KMS-11 (cell line): ENCODE measurements around the gene BCAS4.

ENCODE experiments used
- H2AFZ ChIP-seq: fragments of 200-600 bp; sonication (generic); 2 replicates; pipeline ENCODE4 v1.6.1; 2016; ENCODE audit warnings: antibody characterized with exemption, mixed run types, low read depth
- H3K27ac ChIP-seq: fragments of 200-600 bp; sonication (generic); 2 replicates; pipeline ENCODE4 v1.6.1; 2016; ENCODE audit warnings: mild to moderate bottlenecking, mixed run types
- H3K27me3 ChIP-seq: fragments of 200-600 bp; sonication (generic); 2 replicates; pipeline ENCODE4 v1.6.1; 2017; ENCODE audit warnings: mild to moderate bottlenecking, low read depth, mixed run types, moderate library complexity; ENCODE audit not compliant: insufficient read depth
- H3K36me3 ChIP-seq: fragments of 200-600 bp; sonication (generic); 2 replicates; pipeline ENCODE4 v1.6.1; 2017; ENCODE audit warnings: mild to moderate bottlenecking, mixed run types; ENCODE audit not compliant: insufficient read depth
- H3K4me1 ChIP-seq: fragments of 200-600 bp; sonication (generic); 2 replicates; pipeline ENCODE4 v1.6.1; 2016; ENCODE audit warnings: mild to moderate bottlenecking, low read depth, mixed run types; ENCODE audit not compliant: poor library complexity, severe bottlenecking
- H3K4me2 ChIP-seq: fragments of 200-600 bp; sonication (generic); 2 replicates; pipeline ENCODE4 v1.7.0; 2016; ENCODE audit warnings: mild to moderate bottlenecking, mixed run types
- H3K4me3 ChIP-seq: fragments of 200-600 bp; sonication (generic); IDR thresholded peaks from 2 replicates; pipeline ENCODE4 v1.6.1; 2017; ENCODE audit warnings: low read depth, low read length, mixed read lengths; ENCODE audit not compliant: insufficient read depth
- H3K79me2 ChIP-seq: fragments of 200-600 bp; sonication (generic); 2 replicates; pipeline ENCODE4 v1.6.1; 2016; ENCODE audit warnings: low read depth, mixed run types; ENCODE audit not compliant: insufficient read depth
- H3K9ac ChIP-seq: fragments of 200-600 bp; sonication (generic); 2 replicates; pipeline ENCODE4 v1.6.1; 2016; ENCODE audit warnings: mild to moderate bottlenecking, mixed run types
- H4K20me1 ChIP-seq: fragments of 200-600 bp; sonication (generic); 2 replicates; pipeline ENCODE4 v1.6.1; 2016; ENCODE audit warnings: mild to moderate bottlenecking, mixed run types; ENCODE audit not compliant: insufficient read depth
- CTCF ChIP-seq: fragments of 200-600 bp; sonication (generic); conservative IDR thresholded peaks from 2 replicates; pipeline ENCODE4 v1.6.1; 2017; ENCODE audit warnings: low read depth, mild to moderate bottlenecking, antibody characterized with exemption, low read length, moderate library complexity, mixed read lengths

The BCAS4 gene

GRCh38 chr20:50909413-50909812 lies 114.6 kb downstream of the BCAS4 start:
- Histone ChIP-seq H4K20me1 (peaks cover 75% of the 10 kb centered on the region), H2AFZ (no peak overlapping the region), H3K27me3 (no peaks in the 10 kb centered on the region), H3K9ac (no peak overlapping the region), H3K4me3 (no peak overlapping the region), H3K27ac (no peak overlapping the region), H3K36me3 (peaks cover 6% of the 10 kb centered on the region; the same call in 1 of the 2 replicates), H3K79me2 (peaks cover 99% of the 10 kb centered on the region), H3K4me1 (peaks cover 45% of the 10 kb centered on the region), H3K4me2 (no peak overlapping the region)
- TF ChIP-seq CTCF: no peak

- Histone ChIP-seq H2AFZ (no peak overlapping the region), H4K20me1 (peaks cover 73% of the 10 kb centered on the region), H3K4me1 (peaks cover 62% of the 10 kb centered on the region), H3K27me3 (no peaks in the 10 kb centered on the region), H3K79me2 (peaks cover 99% of the 10 kb centered on the region), H3K4me2 (peak overlapping the region; percentile 47; the same call in 1 of the 2 replicates), H3K9ac (no peak overlapping the region), H3K27ac (no peak overlapping the region; the same call in 1 of the 2 replicates), H3K4me3 (no peak overlapping the region), H3K36me3 (peaks cover 6% of the 10 kb centered on the region; the same call in 1 of the 2 replicates)
- TF ChIP-seq CTCF: no peak
Observed at GRCh38 chr20:50911030-50911429, 116.2 kb downstream of the BCAS4 start.

GRCh38 chr20:50911716-50912115 lies 116.9 kb downstream of the BCAS4 start:
- H2AFZ ChIP-seq: no peak overlapping the region
- no peak overlapping the region for H3K9ac ChIP-seq
- peak overlapping the region; percentile 6; the same call in 1 of the 2 replicates for H3K27ac ChIP-seq
- peaks cover 73% of the 10 kb centered on the region for H4K20me1 ChIP-seq
- H3K79me2 ChIP-seq: peaks cover 99% of the 10 kb centered on the region
- H3K36me3 ChIP-seq: peaks cover 6% of the 10 kb centered on the region; the same call in 1 of the 2 replicates
- TF ChIP-seq CTCF: no peak
- H3K4me2 ChIP-seq: peak overlapping the region; percentile 47
- H3K27me3 ChIP-seq: no peaks in the 10 kb centered on the region
- H3K4me3 ChIP-seq: no peak overlapping the region
- H3K4me1 ChIP-seq: peaks cover 68% of the 10 kb centered on the region

GRCh38 chr20:50913690-50914375 lies 119.0 kb downstream of the BCAS4 start:
- peaks cover 10% of the 10 kb centered on the region; the same call in 1 of the 2 replicates for H3K36me3 ChIP-seq
- no peak for TF ChIP-seq CTCF
- peaks cover 99% of the 10 kb centered on the region for H3K79me2 ChIP-seq
- no peak overlapping the region for H3K4me3 ChIP-seq
- H4K20me1 ChIP-seq: peaks cover 82% of the 10 kb centered on the region
- H3K9ac ChIP-seq: no peak overlapping the region
- no peak overlapping the region for H2AFZ ChIP-seq
- no peak overlapping the region for H3K27ac ChIP-seq
- H3K4me1 ChIP-seq: peaks cover 83% of the 10 kb centered on the region
- no peaks in the 10 kb centered on the region for H3K27me3 ChIP-seq
- H3K4me2 ChIP-seq: peak overlapping the region; percentile 17; the same call in 1 of the 2 replicates
